NB4 (cell line): ENCODE data around the gene BCL2L1.

Experiments
- DNase-seq: peaks from one replicate; pipeline ENCODE4 v3.0.0; 2010; ENCODE audit warnings: low read depth
- H3K4me3 ChIP-seq: one replicate; pipeline ENCODE4 v1.5.1; 2011; ENCODE audit warnings: mild to moderate bottlenecking, low read depth, low read length, moderate library complexity
- MYC ChIP-seq: IDR thresholded peaks from 2 replicates; pipeline ENCODE4 v1.6.1; 2011; ENCODE audit warnings: low read depth, low read length
- POLR2A ChIP-seq: IDR thresholded peaks from 2 replicates; pipeline ENCODE4 v1.6.1; 2011; ENCODE audit warnings: mild to moderate bottlenecking; ENCODE audit not compliant: insufficient read length; ENCODE audit errors: extremely low read depth
- TF ChIP-seq, protein P1 (sequence below): IDR thresholded peaks from one replicate; pipeline ENCODE4 v1.5.1; 2012; ENCODE audit warnings: low read depth, low read length
- TF ChIP-seq, protein P2 (sequence below): IDR thresholded peaks from 2 replicates; pipeline ENCODE4 v1.6.1; 2011; ENCODE audit warnings: low read depth, low read length

BCL2L1 gene

DNA sequence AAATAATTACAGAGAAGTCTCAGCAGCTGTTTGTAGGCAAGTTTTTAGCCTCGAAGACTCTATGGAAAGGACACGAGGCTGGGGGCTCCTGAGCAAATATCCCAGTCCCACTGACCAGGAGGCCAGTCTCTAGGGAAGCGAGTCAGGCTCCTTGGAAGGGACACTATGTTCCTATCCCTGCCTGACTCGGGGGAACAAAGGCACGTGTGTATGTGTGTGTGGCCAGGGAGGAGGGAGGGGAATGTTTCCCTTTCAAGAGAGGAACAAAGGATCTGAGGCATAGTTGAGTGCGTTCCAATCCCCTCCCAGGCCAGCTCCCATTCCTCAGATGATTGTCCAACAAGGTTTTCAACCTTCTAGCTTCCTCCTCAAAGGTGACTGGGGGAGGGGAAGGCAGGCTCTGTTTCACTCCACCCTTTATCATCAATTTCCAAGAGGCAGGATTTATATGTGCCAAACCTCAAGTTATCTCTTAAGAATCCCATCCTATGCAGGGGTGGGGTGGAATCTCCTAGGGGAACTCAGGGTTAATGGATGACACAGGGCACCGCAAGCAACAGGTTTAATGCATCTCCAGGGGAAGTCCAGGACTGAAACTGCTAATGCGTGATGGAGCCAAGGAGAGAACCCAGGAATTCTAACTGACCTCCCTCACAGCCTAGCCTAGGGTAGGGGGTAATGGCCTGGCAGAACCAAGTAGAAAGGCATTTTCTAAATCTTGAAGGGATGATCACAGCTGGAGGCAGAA, 9.9 kb downstream of the BCL2L1 start:
- TF ChIP-seq MYC (no peak), POLR2A (no peak)
- H3K4me3 ChIP-seq, result no peak overlapping the region
- DNase-seq, result no peak

DNA sequence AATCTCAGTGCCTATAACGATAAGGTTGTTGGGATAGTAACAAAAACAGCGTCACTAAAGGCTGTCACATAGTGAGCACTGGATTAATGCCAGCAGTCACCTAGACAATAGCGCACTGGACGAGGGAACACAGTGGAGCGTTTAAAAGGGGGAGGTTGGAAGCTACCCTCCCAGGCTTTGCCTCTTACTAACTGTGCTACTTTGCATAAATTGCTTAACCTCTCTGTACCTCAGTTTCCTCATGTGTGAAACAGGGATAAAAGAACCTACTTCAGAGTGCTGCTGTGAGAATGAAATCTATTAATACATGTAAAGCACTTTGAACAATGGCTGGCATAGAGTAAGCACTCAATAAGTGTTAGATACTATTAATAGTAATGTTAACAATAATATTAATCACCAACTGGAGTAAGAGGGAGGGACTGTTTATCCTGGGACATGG, 10.5 kb downstream of the BCL2L1 start:
- no peak overlapping the region for H3K4me3 ChIP-seq
- TF ChIP-seq, protein P1, sequence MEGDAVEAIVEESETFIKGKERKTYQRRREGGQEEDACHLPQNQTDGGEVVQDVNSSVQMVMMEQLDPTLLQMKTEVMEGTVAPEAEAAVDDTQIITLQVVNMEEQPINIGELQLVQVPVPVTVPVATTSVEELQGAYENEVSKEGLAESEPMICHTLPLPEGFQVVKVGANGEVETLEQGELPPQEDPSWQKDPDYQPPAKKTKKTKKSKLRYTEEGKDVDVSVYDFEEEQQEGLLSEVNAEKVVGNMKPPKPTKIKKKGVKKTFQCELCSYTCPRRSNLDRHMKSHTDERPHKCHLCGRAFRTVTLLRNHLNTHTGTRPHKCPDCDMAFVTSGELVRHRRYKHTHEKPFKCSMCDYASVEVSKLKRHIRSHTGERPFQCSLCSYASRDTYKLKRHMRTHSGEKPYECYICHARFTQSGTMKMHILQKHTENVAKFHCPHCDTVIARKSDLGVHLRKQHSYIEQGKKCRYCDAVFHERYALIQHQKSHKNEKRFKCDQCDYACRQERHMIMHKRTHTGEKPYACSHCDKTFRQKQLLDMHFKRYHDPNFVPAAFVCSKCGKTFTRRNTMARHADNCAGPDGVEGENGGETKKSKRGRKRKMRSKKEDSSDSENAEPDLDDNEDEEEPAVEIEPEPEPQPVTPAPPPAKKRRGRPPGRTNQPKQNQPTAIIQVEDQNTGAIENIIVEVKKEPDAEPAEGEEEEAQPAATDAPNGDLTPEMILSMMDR, result no peak
- TF ChIP-seq MYC (no peak), POLR2A (no peak)
- TF ChIP-seq, protein P2, sequence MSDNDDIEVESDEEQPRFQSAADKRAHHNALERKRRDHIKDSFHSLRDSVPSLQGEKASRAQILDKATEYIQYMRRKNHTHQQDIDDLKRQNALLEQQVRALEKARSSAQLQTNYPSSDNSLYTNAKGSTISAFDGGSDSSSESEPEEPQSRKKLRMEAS, result no peak
- DNase-seq, result no peak

DNA sequence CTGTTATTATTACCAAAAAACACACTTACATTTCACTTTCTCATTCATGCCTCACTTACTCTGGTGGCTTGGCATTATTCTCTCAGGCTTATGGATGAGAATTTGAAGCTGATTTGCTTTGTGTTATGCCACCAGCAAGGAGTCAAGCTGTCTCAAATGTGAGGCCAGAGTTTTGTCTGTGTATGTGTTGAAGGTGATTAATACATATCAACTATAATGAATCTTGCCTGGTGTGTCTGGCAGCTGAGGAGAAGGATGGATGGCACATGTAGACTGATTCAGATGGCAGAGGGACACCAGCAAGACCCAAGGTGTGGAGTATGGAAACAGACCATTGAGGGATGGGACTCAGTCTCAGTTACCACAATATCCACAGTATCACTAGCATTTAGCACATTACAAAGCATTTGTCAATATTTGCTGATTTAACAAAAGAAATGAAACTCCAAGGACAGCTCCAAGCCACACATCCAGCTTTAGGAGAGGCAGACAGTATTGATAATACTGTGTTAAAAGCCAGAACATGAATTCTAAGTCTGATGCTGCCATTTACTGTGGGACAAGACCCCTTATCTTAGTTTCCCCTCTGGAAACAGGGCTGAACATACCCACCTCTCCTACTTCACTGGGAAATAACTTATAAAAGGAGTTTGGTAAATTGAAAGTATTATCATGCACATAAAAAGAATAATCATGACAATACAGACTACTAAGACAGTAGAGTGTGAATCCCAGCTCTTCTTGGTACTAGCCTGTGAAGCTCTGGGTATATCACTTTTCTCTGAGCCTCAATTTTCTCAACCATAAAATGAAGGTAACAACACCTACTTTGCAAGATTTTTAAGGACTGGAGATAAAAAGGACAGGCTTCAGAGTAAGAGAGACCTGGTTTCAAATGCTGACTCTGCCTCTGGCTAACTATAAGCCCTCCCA, 11.2 kb downstream of the BCL2L1 start:
- no peak for DNase-seq
- H3K4me3 ChIP-seq, result no peak overlapping the region
- no peak for TF ChIP-seq MYC
- TF ChIP-seq, protein P1, result no peak
- TF ChIP-seq, protein P2, result no peak
- TF ChIP-seq POLR2A, result no peak

DNA sequence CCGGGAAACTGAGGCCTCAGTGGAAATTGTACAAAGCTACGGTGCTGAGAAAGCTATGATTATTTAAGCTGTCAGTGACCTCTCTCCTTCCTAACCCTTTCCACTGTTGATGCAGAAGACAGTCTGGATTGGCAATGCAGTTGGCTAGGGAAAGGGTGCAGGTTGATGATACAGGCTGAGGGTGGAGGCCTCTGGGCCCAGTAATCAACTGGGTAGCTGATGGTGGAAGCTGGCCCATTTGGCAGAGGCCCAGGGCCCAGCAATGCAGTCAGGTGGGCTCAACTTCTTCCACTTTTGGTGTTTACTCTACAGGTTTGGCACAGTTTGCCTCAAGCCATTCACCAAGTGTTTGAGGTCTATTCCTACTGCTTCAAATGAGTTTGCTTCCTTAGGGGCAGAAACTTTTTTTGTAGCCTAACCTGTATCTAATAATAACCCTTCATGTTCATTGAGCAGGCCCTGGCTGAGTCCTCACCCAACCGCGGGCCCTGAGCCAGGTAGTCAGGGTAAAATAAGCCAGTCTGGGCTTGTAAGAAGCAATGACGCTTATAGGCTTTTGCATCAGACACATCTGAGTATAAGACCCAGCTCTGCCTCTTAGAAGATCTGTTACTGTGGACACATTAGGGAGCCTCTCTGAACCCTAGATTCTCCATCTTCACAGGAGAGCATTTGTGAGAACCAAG, 12.1 kb downstream of the BCL2L1 start:
- TF ChIP-seq MYC, result no peak
- TF ChIP-seq, protein P1, result no peak
- TF ChIP-seq, protein P2, result no peak
- no peak for TF ChIP-seq POLR2A
- no peak overlapping the region for H3K4me3 ChIP-seq
- no peak for DNase-seq

DNA sequence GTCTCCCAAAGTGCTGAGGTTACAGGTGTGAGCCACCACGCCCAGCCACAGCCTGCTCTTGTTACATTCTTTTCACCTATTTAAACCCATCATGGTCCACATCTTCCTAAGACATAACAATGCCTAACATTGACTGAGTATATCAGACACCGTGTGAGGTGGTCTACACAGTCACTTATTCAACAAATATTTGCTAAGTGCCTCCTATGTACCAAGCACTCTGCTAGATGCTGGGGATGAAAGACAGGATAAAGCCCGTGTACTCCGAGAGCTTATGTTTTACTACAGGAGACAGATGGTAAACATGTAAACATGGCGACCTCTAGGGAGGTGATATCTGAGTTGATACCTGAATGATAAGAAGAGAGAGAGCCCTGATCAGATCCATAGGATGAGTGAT, 12.7 kb downstream of the BCL2L1 start:
- H3K4me3 ChIP-seq, result no peak overlapping the region
- DNase-seq, result no peak
- TF ChIP-seq, protein P2, result no peak
- TF ChIP-seq, protein P1, result no peak
- TF ChIP-seq MYC, result no peak
